HL-60 (cell line): ENCODE data around the gene UBE2G1.

ENCODE experiments used
- DNase-seq, 2 experiments: peaks; one replicate each; pipeline ENCODE4 v3.0.0-alpha.2; 2010 to 2020; ENCODE audit warnings: low read depth in 1 of 2, low spot score in 1 of 2
- H3K27ac ChIP-seq: fragments of 250-450 bp; sonication (Bioruptor Pico); replicated peaks from 2 replicates; pipeline ENCODE4 v1.5.1; 2020; ENCODE audit warnings: mild to moderate bottlenecking, moderate library complexity
- H3K27me3 ChIP-seq: fragments of 250-450 bp; sonication (Bioruptor Pico); 2 replicates; pipeline ENCODE4 v1.5.1; 2021; ENCODE audit warnings: mild to moderate bottlenecking, moderate library complexity; ENCODE audit not compliant: insufficient read depth, poor library complexity, severe bottlenecking
- H3K4me3 ChIP-seq: replicated peaks from 2 replicates; pipeline ENCODE4 v1.5.1; 2011; ENCODE audit warnings: mild to moderate bottlenecking, control low read depth, low read length; ENCODE audit not compliant: insufficient read depth
- GABPA ChIP-seq: IDR thresholded peaks from 2 replicates; pipeline ENCODE4 v1.6.1; 2012; ENCODE audit warnings: low read depth
- POLR2AphosphoS5 ChIP-seq: IDR thresholded peaks from 2 replicates; pipeline ENCODE4 v1.6.1; 2012; ENCODE audit warnings: low read depth
- REST ChIP-seq: IDR thresholded peaks from 2 replicates; pipeline ENCODE4 v1.6.1; 2012; ENCODE audit warnings: low read depth; ENCODE audit not compliant: insufficient replicate concordance
- SPI1 ChIP-seq: IDR thresholded peaks from 2 replicates; pipeline ENCODE4 v1.6.1; 2012; ENCODE audit warnings: low read depth, mild to moderate bottlenecking, borderline replicate concordance
- TF ChIP-seq, protein P1 (sequence below): IDR thresholded peaks from one replicate; pipeline ENCODE4 v1.5.1; 2011; ENCODE audit warnings: low read length, control low read depth, inconsistent platforms; ENCODE audit not compliant: insufficient read depth

UBE2G1 gene

DNA sequence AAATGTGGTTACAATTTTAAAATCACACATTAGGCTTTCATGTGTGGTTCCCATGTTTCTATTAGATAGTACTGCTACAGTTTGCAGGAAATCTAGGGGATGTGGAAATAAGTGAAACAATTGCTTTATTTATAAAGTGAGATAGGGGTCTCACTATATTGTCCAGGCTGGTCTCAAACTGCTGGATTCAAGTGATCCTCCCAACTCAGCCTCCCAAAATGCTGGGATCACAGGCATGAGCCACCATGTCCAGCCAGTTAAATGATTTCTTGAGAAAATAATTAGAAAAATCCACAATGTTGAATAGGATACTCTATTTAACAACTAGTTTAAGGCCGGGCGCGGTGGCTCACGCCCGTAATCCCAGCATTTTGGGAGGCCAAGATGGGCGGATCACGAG is 42.0 kb downstream of the UBE2G1 start:
- no peak overlapping the region for H3K4me3 ChIP-seq
- TF ChIP-seq SPI1 (no peak), POLR2AphosphoS5 (no peak), REST (no peak), GABPA (no peak)
- TF ChIP-seq, protein P1, sequence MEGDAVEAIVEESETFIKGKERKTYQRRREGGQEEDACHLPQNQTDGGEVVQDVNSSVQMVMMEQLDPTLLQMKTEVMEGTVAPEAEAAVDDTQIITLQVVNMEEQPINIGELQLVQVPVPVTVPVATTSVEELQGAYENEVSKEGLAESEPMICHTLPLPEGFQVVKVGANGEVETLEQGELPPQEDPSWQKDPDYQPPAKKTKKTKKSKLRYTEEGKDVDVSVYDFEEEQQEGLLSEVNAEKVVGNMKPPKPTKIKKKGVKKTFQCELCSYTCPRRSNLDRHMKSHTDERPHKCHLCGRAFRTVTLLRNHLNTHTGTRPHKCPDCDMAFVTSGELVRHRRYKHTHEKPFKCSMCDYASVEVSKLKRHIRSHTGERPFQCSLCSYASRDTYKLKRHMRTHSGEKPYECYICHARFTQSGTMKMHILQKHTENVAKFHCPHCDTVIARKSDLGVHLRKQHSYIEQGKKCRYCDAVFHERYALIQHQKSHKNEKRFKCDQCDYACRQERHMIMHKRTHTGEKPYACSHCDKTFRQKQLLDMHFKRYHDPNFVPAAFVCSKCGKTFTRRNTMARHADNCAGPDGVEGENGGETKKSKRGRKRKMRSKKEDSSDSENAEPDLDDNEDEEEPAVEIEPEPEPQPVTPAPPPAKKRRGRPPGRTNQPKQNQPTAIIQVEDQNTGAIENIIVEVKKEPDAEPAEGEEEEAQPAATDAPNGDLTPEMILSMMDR, result no peak
- no peak for DNase-seq
- no peaks in the 10 kb centered on the region for H3K27me3 ChIP-seq
- no peak overlapping the region for H3K27ac ChIP-seq

DNA sequence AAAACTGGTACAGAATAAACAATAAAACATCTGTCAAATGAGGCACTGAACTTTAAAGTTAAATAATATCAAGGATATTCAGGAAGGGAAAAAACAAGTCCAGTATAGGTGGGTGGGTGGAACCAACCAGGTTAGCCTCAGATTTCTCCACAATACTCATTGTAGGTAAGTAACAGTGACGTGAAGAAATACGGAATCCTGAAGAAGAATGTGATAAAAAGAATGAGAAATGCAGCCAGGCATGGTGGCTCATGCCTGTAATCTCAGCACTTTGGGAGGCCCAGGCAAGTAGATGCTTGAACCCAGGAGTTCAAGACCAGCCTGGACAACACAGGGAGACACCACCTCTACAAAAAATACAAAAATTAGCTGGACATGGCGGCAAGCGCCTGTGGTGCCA is 47.3 kb downstream of the UBE2G1 start:
- no peak for DNase-seq
- no peak overlapping the region for H3K27ac ChIP-seq
- H3K27me3 ChIP-seq, result no peaks in the 10 kb centered on the region
- TF ChIP-seq REST (no peak), SPI1 (no peak), GABPA (no peak), POLR2AphosphoS5 (no peak)
- TF ChIP-seq, protein P1, result no peak
- no peak overlapping the region for H3K4me3 ChIP-seq

DNA sequence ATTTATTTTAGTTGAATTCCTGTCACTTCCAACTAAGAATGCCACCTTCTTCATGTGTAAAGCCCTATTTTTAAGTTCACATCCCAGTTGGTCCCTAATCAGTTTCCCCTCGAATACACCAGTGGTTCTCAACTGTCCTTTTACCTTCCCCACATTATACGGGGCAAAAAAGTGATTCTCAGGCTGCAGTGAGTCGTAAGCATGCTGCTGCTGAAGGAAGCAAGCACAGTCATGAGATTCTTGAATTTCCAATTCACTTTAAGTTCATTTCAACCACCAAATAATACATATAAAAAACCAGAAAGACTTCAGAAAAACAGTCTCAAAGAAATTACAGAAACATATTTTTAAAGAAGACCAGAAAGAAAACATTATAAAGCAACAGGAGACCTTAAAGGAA is 47.9 kb downstream of the UBE2G1 start:
- Histone ChIP-seq H3K27me3 (no peaks in the 10 kb centered on the region), H3K4me3 (no peak overlapping the region), H3K27ac (no peak overlapping the region)
- DNase-seq, result no peak
- TF ChIP-seq, protein P1, result no peak
- no peak for TF ChIP-seq POLR2AphosphoS5
- TF ChIP-seq REST, result no peak
- TF ChIP-seq SPI1, result no peak
- no peak for TF ChIP-seq GABPA
